PC-3 (cell line): ENCODE data around the gene FOXP1. TPM values are rescaled to one million over a fixed set of nuclear protein-coding genes. Genes with fewer than 3 reads are reported as not detected.

ENCODE experiments used
- ATAC-seq: fragments of 200-7000 bp; cut with Tn5 transposase; 2 replicates; pipeline ENCODE4 v1.9.1; 2020; ENCODE audit warnings: mild to moderate bottlenecking, moderate library complexity
- BruUV-seq: library from RNA; stranded (reverse); fragments of 400-500 nt; replicated peaks from 2 replicates; lab custom pipeline; 2021; lab: Mats Ljungman, UMichigan
- CTCF ChIA-PET: fragments of 300-600 bp; sonication (Branson Sonifier 250); formaldehyde crosslinking; loops from one replicate; lab custom pipeline; 2022; ENCODE audit warnings: antibody characterized with exemption; lab: Charles Lee
- POLR2A ChIA-PET: fragments of 300-600 bp; sonication (Branson Sonifier 250); formaldehyde crosslinking; loops from one replicate; lab custom pipeline; 2022; ENCODE audit warnings: antibody characterized with exemption; ENCODE audit not compliant: unreplicated experiment; lab: Charles Lee
- DNase-seq: peaks from one replicate; pipeline ENCODE4 v3.0.0-alpha.2; 2015
- H2AFZ ChIP-seq: fragments of 300-600 bp; sonication (generic); 2 replicates; pipeline ENCODE4 v1.6.0; 2016; ENCODE audit warnings: antibody characterized with exemption, low read length
- H3F3A ChIP-seq: fragments of 300-600 bp; sonication (generic); one replicate; pipeline ENCODE4 v1.6.0; 2017; ENCODE audit warnings: antibody characterized with exemption, low read length, control low read depth, mild to moderate bottlenecking; ENCODE audit not compliant: unreplicated experiment
- H3K27ac ChIP-seq: fragments of 300-600 bp; sonication (generic); 2 replicates; pipeline ENCODE4 v1.5.1; 2016; ENCODE audit warnings: mild to moderate bottlenecking, low read length
- H3K27me3 ChIP-seq: fragments of 300-600 bp; sonication (generic); 2 replicates; pipeline ENCODE4 v1.6.1; 2016; ENCODE audit warnings: low read length, mixed read lengths
- H3K36me3 ChIP-seq: fragments of 300-600 bp; sonication (generic); 2 replicates; pipeline ENCODE4 v1.6.1; 2016; ENCODE audit warnings: low read depth, mixed run types, low read length, mixed read lengths
- H3K4me1 ChIP-seq: fragments of 300-600 bp; sonication (generic); 2 replicates; pipeline ENCODE4 v1.5.1; 2016; ENCODE audit warnings: low read length; ENCODE audit not compliant: insufficient read depth
- H3K4me2 ChIP-seq: fragments of 300-600 bp; sonication (generic); 2 replicates; pipeline ENCODE4 v1.6.0; 2016; ENCODE audit warnings: low read length
- H3K4me3 ChIP-seq: fragments of 300-600 bp; sonication (generic); 2 replicates; pipeline ENCODE4 v1.5.1; 2016; ENCODE audit warnings: mild to moderate bottlenecking, low read length, mixed read lengths
- H3K79me2 ChIP-seq: fragments of 300-600 bp; sonication (generic); 2 replicates; pipeline ENCODE4 v1.6.1; 2017; ENCODE audit warnings: low read length, mixed read lengths
- H3K9ac ChIP-seq: fragments of 300-600 bp; sonication (generic); 2 replicates; pipeline ENCODE4 v1.6.0; 2016; ENCODE audit warnings: mild to moderate bottlenecking, low read length
- H3K9me2 ChIP-seq: fragments of 300-600 bp; sonication (generic); replicated peaks from 2 replicates; pipeline ENCODE4 v1.6.1; 2016; ENCODE audit warnings: mixed run types, low read length, mixed read lengths
- H3K9me3 ChIP-seq: fragments of 300-600 bp; sonication (generic); 2 replicates; pipeline ENCODE4 v1.6.1; 2016; ENCODE audit warnings: low read length, mixed read lengths
- H4K20me1 ChIP-seq: fragments of 300-600 bp; sonication (generic); 2 replicates; pipeline ENCODE4 v1.6.1; 2016; ENCODE audit warnings: low read length, mixed read lengths
- EZH2 ChIP-seq: fragments of 300-600 bp; sonication (generic); IDR thresholded peaks from one replicate; pipeline ENCODE4 v1.6.1; 2017; ENCODE audit warnings: antibody characterized with exemption, mild to moderate bottlenecking, low read length; ENCODE audit not compliant: unreplicated experiment
- EZH2phosphoT487 ChIP-seq: fragments of 300-600 bp; sonication (generic); IDR thresholded peaks from 2 replicates; pipeline ENCODE4 v1.6.1; 2018; ENCODE audit warnings: mild to moderate bottlenecking, antibody characterized with exemption, low read length, borderline replicate concordance
- intact Hi-C: fragments of 100-400 bp; cut with micrococcal nuclease; formaldehyde crosslinking; loops from 2 replicates; pipeline ENCODE4 v1.9.0; 2023
- total RNA-seq: library from RNA; depleted of rRNA; stranded (reverse); fragments of >200 nt; gene quantifications from 2 replicates; pipeline ENCODE4 v1.2.3, GENCODE V29; 2014
- TF ChIP-seq, protein P1 (sequence below): fragments of 300-600 bp; sonication (generic); conservative IDR thresholded peaks from 2 replicates; pipeline ENCODE4 v1.5.1; 2017; ENCODE audit warnings: antibody characterized with exemption, low read depth, mild to moderate bottlenecking, low read length

The FOXP1 gene
- total RNA-seq, 1 experiment from 2014 or later = 35.3 TPM

DNA sequence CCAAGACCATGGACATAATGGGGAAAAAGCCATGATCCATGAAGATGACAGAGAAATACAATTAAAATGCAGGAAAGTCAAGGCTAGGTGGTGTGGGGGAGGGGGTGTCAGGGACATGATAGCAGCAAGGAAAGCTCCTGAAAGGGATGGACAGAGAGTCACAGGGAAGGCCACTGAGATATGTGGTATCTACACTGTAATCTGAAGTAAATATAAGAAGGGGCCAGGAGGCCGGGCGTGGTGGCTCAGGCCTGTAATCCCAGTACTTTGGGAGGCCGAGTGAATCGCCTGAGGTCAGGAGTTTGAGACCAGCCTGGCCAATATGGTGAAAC, 62.5 kb downstream of the FOXP1 start:
- H3K79me2 ChIP-seq = no peaks in the 10 kb centered on the region
- no peaks in the 10 kb centered on the region for H3K9me2 ChIP-seq
- no TSS peak for BruUV-seq
- ChIA-PET POLR2A (no interaction called here), CTCF (no interaction called here)
- intact Hi-C loops = no loop called here
- no peaks in the 10 kb centered on the region for H3K27me3 ChIP-seq
- ATAC-seq (no peak), DNase-seq (no peak)
- no peak overlapping the region for H3K4me3 ChIP-seq
- H3K4me2 ChIP-seq = no peak overlapping the region
- H2AFZ ChIP-seq = no peak overlapping the region
- no peaks in the 10 kb centered on the region for H3F3A ChIP-seq
- H3K9me3 ChIP-seq = no peaks in the 10 kb centered on the region
- H4K20me1 ChIP-seq = no peaks in the 10 kb centered on the region
- H3K9ac ChIP-seq = no peak overlapping the region
- H3K4me1 ChIP-seq = no peaks in the 10 kb centered on the region
- H3K36me3 ChIP-seq = no peaks in the 10 kb centered on the region
- no peak overlapping the region for H3K27ac ChIP-seq
- no peak for TF ChIP-seq EZH2
- TF ChIP-seq, protein P1, sequence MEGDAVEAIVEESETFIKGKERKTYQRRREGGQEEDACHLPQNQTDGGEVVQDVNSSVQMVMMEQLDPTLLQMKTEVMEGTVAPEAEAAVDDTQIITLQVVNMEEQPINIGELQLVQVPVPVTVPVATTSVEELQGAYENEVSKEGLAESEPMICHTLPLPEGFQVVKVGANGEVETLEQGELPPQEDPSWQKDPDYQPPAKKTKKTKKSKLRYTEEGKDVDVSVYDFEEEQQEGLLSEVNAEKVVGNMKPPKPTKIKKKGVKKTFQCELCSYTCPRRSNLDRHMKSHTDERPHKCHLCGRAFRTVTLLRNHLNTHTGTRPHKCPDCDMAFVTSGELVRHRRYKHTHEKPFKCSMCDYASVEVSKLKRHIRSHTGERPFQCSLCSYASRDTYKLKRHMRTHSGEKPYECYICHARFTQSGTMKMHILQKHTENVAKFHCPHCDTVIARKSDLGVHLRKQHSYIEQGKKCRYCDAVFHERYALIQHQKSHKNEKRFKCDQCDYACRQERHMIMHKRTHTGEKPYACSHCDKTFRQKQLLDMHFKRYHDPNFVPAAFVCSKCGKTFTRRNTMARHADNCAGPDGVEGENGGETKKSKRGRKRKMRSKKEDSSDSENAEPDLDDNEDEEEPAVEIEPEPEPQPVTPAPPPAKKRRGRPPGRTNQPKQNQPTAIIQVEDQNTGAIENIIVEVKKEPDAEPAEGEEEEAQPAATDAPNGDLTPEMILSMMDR = no peak
- TF ChIP-seq EZH2phosphoT487 = no peak

DNA sequence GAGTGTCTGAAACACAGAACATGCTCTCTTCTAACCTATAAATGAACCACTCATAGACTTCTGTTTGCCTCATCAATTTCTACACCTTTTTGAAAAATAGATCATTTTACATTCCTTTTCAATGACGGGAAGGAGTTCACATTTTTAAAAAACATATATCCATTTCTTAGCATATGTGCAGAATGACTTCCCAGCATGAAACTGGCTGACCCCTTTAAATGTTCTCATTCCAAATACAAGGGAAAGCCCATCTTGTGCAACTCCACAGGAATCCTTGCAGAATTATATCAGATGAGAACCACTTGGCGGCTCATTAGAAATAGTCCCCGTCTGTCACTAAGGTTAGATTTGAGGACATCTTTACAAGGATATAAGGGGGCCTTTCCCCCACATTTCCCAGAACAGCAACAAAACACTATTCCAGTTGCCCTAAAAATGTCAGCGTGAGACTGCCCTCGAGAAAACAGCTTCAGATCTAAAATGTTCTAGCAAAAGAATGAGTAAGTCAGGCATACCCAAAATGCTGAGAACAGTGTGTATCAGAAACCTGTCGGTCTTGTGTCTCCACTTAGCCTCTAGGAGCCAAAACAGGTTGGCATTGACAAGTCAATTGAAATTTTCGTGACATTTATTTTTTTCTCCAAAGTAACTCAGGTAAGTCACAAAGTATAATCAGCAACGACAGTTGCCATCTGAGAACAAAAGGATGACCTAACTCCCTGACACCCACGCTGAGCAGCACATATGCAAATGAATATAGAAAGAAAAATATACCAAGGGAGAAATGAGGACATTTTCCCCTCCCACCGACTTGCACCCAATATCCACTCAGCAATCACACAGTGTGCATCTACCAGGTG, 63.1 kb downstream of the FOXP1 start:
- intact Hi-C loops = no loop called here
- DNase-seq = peak; percentile 25
- CTCF ChIA-PET = no interaction called here
- Histone ChIP-seq H4K20me1 (no peaks in the 10 kb centered on the region), H3K4me2 (no peak overlapping the region), H3K27me3 (no peaks in the 10 kb centered on the region), H3K4me1 (no peaks in the 10 kb centered on the region), H3F3A (no peaks in the 10 kb centered on the region), H3K9me3 (no peaks in the 10 kb centered on the region), H3K9me2 (no peaks in the 10 kb centered on the region), H3K9ac (no peak overlapping the region), H3K27ac (no peak overlapping the region), H3K36me3 (no peaks in the 10 kb centered on the region), H3K79me2 (no peaks in the 10 kb centered on the region), H3K4me3 (no peak overlapping the region), H2AFZ (no peak overlapping the region)
- POLR2A ChIA-PET = no interaction called here
- no peak for TF ChIP-seq EZH2phosphoT487
- no peak for TF ChIP-seq EZH2
- TF ChIP-seq, protein P1 = no peak
- ATAC-seq = no peak
- no TSS peak for BruUV-seq

- Histone ChIP-seq H3K27ac (no peak overlapping the region), H3K9me3 (no peaks in the 10 kb centered on the region), H3K4me3 (no peak overlapping the region), H3K9ac (no peak overlapping the region), H4K20me1 (no peaks in the 10 kb centered on the region), H3K4me1 (peaks cover 13% of the 10 kb centered on the region), H3F3A (no peaks in the 10 kb centered on the region), H3K9me2 (no peaks in the 10 kb centered on the region), H3K4me2 (no peak overlapping the region), H3K27me3 (no peaks in the 10 kb centered on the region), H2AFZ (no peak overlapping the region), H3K36me3 (no peaks in the 10 kb centered on the region), H3K79me2 (no peaks in the 10 kb centered on the region)
- TF ChIP-seq EZH2phosphoT487 (no peak), EZH2 (no peak)
- TF ChIP-seq, protein P1 = no peak
- ATAC-seq = no peak
- DNase-seq = no peak
- no TSS peak for BruUV-seq
- POLR2A ChIA-PET = no interaction called here
- intact Hi-C loops = no loop called here
- CTCF ChIA-PET = interaction anchor here (0.6 kb wide), 1 partner anchor 960 kb away, joined by 7 read pairs; no protein-coding TSS in a partner anchor
These were observed 65.4 kb downstream of the FOXP1 start for GRCh38 chr3:71518089-71518488.
